HS-5 (cell line): Measurements from ENCODE around the gene SLC39A1.
A peak's percentile ranks its signal among the peaks of the same experiment; 100 is the strongest.
"Not testable (repeated sequence)": the region's sequence is repeated elsewhere in the genome, so short reads cannot be mapped to it uniquely, and the experiment has no call there.

ENCODE experiments used
- DNase-seq: peaks from one replicate; pipeline ENCODE4 v3.0.0-alpha.2; 2012; ENCODE audit warnings: low read depth

Gene SLC39A1

GRCh38 chr1:153963030-153963849 lies at the start of gene SLC39A1:
Gene SLC39A1 (minus strand): TSS chr1:153963537. CDS start chr1:153962715, 822 bp downstream.
- peak; percentile 87 for DNase-seq

- not testable (repeated sequence) for DNase-seq
Observed at GRCh38 chr1:154012543-154012942, 49.2 kb upstream of the SLC39A1 start.

- no peak for DNase-seq
Observed at GRCh38 chr1:154012129-154012528, 48.8 kb upstream of the SLC39A1 start.

GRCh38 chr1:154006136-154006535 lies 42.8 kb upstream of the SLC39A1 start:
- DNase-seq, result no peak

- no peak for DNase-seq
Observed at GRCh38 chr1:154000420-154000819, 37.1 kb upstream of the SLC39A1 start.

GRCh38 chr1:153996882-153997281 lies 33.5 kb upstream of the SLC39A1 start:
- DNase-seq, result not testable (repeated sequence)

- DNase-seq, result no peak
Observed at GRCh38 chr1:153995640-153996039, 32.3 kb upstream of the SLC39A1 start.

GRCh38 chr1:153995202-153995601 lies 31.9 kb upstream of the SLC39A1 start:
- no peak for DNase-seq

- no peak for DNase-seq
Observed at GRCh38 chr1:153991806-153992205, 28.5 kb upstream of the SLC39A1 start.

- no peak for DNase-seq
Observed at GRCh38 chr1:153991151-153991630, 27.9 kb upstream of the SLC39A1 start.

GRCh38 chr1:153990468-153991150 lies 27.3 kb upstream of the SLC39A1 start, which contains the start of gene RPS27:
Gene RPS27 (plus strand): TSS chr1:153990762. CDS start chr1:153990797, 35 bp downstream.
- peak; percentile 93 for DNase-seq

- DNase-seq, result no peak
Observed at GRCh38 chr1:153987621-153988020, 24.3 kb upstream of the SLC39A1 start.

- peak; percentile 58 for DNase-seq
Observed at GRCh38 chr1:153985941-153986761, 22.8 kb upstream of the SLC39A1 start, which contains the start of gene RAB13. Gene RAB13 (minus strand): TSS chr1:153986339. CDS start chr1:153986236, 103 bp downstream.

- peak; percentile 60 for DNase-seq
Observed at GRCh38 chr1:153985341-153985912, 22.1 kb upstream of the SLC39A1 start.

GRCh38 chr1:153984123-153984894 lies 21.0 kb upstream of the SLC39A1 start:
- no peak for DNase-seq

- DNase-seq, result not testable (repeated sequence)
Observed at GRCh38 chr1:153981735-153982134, 18.4 kb upstream of the SLC39A1 start.

GRCh38 chr1:153979091-153979490 lies 15.8 kb upstream of the SLC39A1 start:
- DNase-seq, result not testable (repeated sequence)

- no peak for DNase-seq
Observed at GRCh38 chr1:153978274-153978909, 15.1 kb upstream of the SLC39A1 start.

GRCh38 chr1:153977250-153978240 lies 14.2 kb upstream of the SLC39A1 start, which contains the start of gene JTB:
Gene JTB (minus strand): TSS chr1:153977674. CDS start chr1:153977252, 422 bp downstream.
- DNase-seq, result no peak
